Measurements from ENCODE around the gene SERPING1. TPM values are rescaled to one million over a fixed set of nuclear protein-coding genes. Genes with fewer than 3 reads are reported as not detected.

Gene SERPING1
- total and polyA plus RNA-seq, 2 donors (not counting 3 experiments of a cell fraction or from before 2014, with no cell fraction given), result 0.30 TPM; not detected in 1

DNA sequence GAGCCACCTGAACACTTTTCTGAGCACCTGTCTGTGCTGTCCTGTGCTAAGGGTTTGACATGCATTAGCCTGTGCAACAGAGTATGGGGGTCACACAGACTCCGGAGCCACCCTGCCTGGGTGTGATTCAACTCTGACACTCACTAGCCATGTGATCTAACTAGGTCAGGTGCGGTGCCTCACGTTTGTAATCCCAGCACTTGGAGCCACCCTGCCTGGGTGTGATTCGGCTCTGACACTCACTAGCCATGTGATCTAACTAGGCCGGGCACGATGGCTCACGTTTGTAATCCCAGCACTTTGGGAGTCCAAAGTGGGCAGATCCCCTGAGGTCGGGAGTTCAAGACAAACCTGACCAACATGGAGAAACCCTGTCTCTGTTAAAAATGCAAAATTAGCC lies 41.4 kb upstream of the SERPING1 start:
- Histone ChIP-seq H3K79me2 (ENCODE audit: control insufficient read depth, insufficient read depth, low read length) (no peaks in the 10 kb centered on the region), H3K27me3 (ENCODE audit: control insufficient read depth in 2 of 2, insufficient read depth in 2 of 2, low read length in 2 of 2) (no peaks in the 10 kb centered on the region), H4K20me1 (replicated peaks; ENCODE audit: control insufficient read depth, extremely low read depth, insufficient read depth, low read length) (no peaks in the 10 kb centered on the region), H3K36me3 (ENCODE audit: control insufficient read depth in 2 of 2, extremely low read depth in 1 of 2, insufficient read depth in 2 of 2, low read length in 2 of 2) (peaks cover 0 to 5% of the 10 kb centered on the region in 2 experiments), H3K4me3 (replicated peaks in 1 of 3; ENCODE audit: insufficient read depth in 1 of 3, low read depth in 1 of 3, low read length in 3 of 3) (no peak overlapping the region), H3K9me1 (replicated peaks; ENCODE audit: control insufficient read depth, extremely low read depth, insufficient read depth, low read length) (no peaks in the 10 kb centered on the region), H3K4me2 (ENCODE audit: insufficient read depth, low read length) (no peak overlapping the region), H3K9ac (replicated peaks; ENCODE audit: extremely low read depth, insufficient read depth, low read length) (no peak overlapping the region), H3K27ac (ENCODE audit: insufficient read depth, low read depth, low read length) (no peak overlapping the region), H2AFZ (ENCODE audit: low read depth, low read length) (no peak overlapping the region), H3K9me3 (replicated peaks; ENCODE audit: control insufficient read depth, insufficient read depth, low read length) (no peaks in the 10 kb centered on the region), H3K4me1 (ENCODE audit: control insufficient read depth, extremely low read depth, insufficient read depth, low read length) (no peaks in the 10 kb centered on the region)
- no peak for FAIRE-seq
- dilution Hi-C loops (cut with MboI; ENCODE audit: extremely low pct_ligation_motif_present, low sequenced_read_pairs) (no loop called here), intact Hi-C loops (cut with micrococcal nuclease) (no loop called here)
- DNase-seq (ENCODE audit: low read depth, low spot score), result no peak
- CTCF ChIA-PET, result interaction anchor here (0.5 kb wide), 1 partner anchor 77 kb away, joined by 3 read pairs; no protein-coding TSS in a partner anchor
- BruUV-seq (replicated peaks), result no TSS peak
- no peak for TF ChIP-seq POLR2A (IDR thresholded peaks at IDR 0.05; ENCODE audit: low read depth, low read length)
- TF ChIP-seq MYC (IDR thresholded peaks at IDR 0.05; ENCODE audit: low read depth, low read length), result no peak
- no peak for TF ChIP-seq EZH2 (IDR thresholded peaks at IDR 0.05; ENCODE audit: borderline replicate concordance, low read depth, low read length, severe bottlenecking)
- no peak for TF ChIP-seq CTCF (IDR thresholded peaks at IDR 0.05; ENCODE audit: extremely low read depth in 1 of 2, insufficient read depth in 1 of 2, low read depth in 1 of 2, low read length in 2 of 2)
- TF ChIP-seq JUN (IDR thresholded peaks at IDR 0.05; ENCODE audit: borderline replicate concordance, insufficient read depth, insufficient read length, low read depth), result no peak
- TF ChIP-seq POLR2AphosphoS5 (IDR thresholded peaks at IDR 0.05; ENCODE audit: insufficient read depth, low read depth, low read length), result no peak
- no peak for TF ChIP-seq FOS (IDR thresholded peaks at IDR 0.05; ENCODE audit: borderline replicate concordance, insufficient read depth, low read length)
- no peak for TF ChIP-seq GATA2 (IDR thresholded peaks at IDR 0.05; ENCODE audit: insufficient read depth, insufficient read length, low read depth, low read length)
- POLR2A ChIA-PET, result no interaction called here

Data from endothelial cell of umbilical vein (primary cell).